RKO (cell line): Measurements from ENCODE around the gene NARF.
"Not testable (repeated sequence)": the region's sequence is repeated elsewhere in the genome, so short reads cannot be mapped to it uniquely, and the experiment has no call there.

Experiments used
- DNase-seq: peaks from one replicate; pipeline ENCODE4 v3.0.0-alpha.2; 2016; ENCODE audit warnings: low spot score

Gene NARF

GRCh38 chr17:82458179-82458884 is at the start of gene NARF:
TSS of gene NARF (plus strand) at chr17:82458741. CDS start at chr17:82458804, 63 bp downstream.
- peak; percentile 98 for DNase-seq

GRCh38 chr17:82408938-82409318 is 49.6 kb upstream of the NARF start:
- DNase-seq = no peak

GRCh38 chr17:82410014-82410716 is 48.4 kb upstream of the NARF start:
- no peak for DNase-seq

GRCh38 chr17:82411396-82412053 is 47.0 kb upstream of the NARF start:
- DNase-seq = no peak

GRCh38 chr17:82412081-82412480 is 46.5 kb upstream of the NARF start:
- DNase-seq = not testable (repeated sequence)

- no peak for DNase-seq
Measured at GRCh38 chr17:82412535-82413520, 45.7 kb upstream of the NARF start.

GRCh38 chr17:82414548-82415281 is 43.8 kb upstream of the NARF start:
- DNase-seq = peak; percentile 31

GRCh38 chr17:82415336-82415735 is 43.2 kb upstream of the NARF start:
- DNase-seq = no peak

GRCh38 chr17:82415786-82416185 is 42.8 kb upstream of the NARF start:
- DNase-seq = no peak

GRCh38 chr17:82416264-82416663 is 42.3 kb upstream of the NARF start:
- DNase-seq = no peak

- DNase-seq = peak; percentile 56
Measured at GRCh38 chr17:82416771-82417170, 41.8 kb upstream of the NARF start.

GRCh38 chr17:82418001-82418986 is 40.2 kb upstream of the NARF start, which contains the start of the genes HEXD and OGFOD3:
TSS of gene HEXD (plus strand) at chr17:82418347. CDS start at chr17:82419800, 1,453 bp downstream.
TSS of gene OGFOD3 (minus strand) at chr17:82418586. CDS start at chr17:82418485, 101 bp downstream.
- peak; percentile 87 for DNase-seq

- DNase-seq = no peak
Measured at GRCh38 chr17:82419540-82419939, 39.0 kb upstream of the NARF start.

- peak; percentile 34 for DNase-seq
Measured at GRCh38 chr17:82424001-82424862, 34.3 kb upstream of the NARF start.

GRCh38 chr17:82424863-82425159 is 33.7 kb upstream of the NARF start:
- DNase-seq = no peak

GRCh38 chr17:82428546-82428945 is 30.0 kb upstream of the NARF start:
- DNase-seq = no peak

- no peak for DNase-seq
Measured at GRCh38 chr17:82429824-82430223, 28.7 kb upstream of the NARF start.

- no peak for DNase-seq
Measured at GRCh38 chr17:82432017-82432416, 26.5 kb upstream of the NARF start.
